Breast epithelium (tissue), 4 donors: ENCODE measurements around the gene DNASE1. TPM values are rescaled to one million over a fixed set of nuclear protein-coding genes. Genes with fewer than 3 reads are reported as not detected.

ENCODE experiments used
- DNase-seq, 2 donors: peaks; one replicate each; pipeline ENCODE4 v3.0.0-alpha.2; 2019; ENCODE audit warnings: low spot score in 2 of 2
- H3K27ac ChIP-seq, 2 donors: fragments of 200-600 bp; sonication (generic) in 1 of 2; one replicate each; pipeline ENCODE4 v1.5.1; 2016 to 2019; ENCODE audit warnings: mild to moderate bottlenecking in 1 of 2
- H3K27me3 ChIP-seq, 2 donors: fragments of 200-600 bp; sonication (generic) in 1 of 2; one replicate each; pipeline versions ENCODE4 v1.5.1 to v1.6.0; 2017 to 2019; ENCODE audit warnings: control low read depth in 1 of 2, mild to moderate bottlenecking in 1 of 2
- H3K36me3 ChIP-seq: fragments of 200-600 bp; one replicate; pipeline ENCODE4 v1.5.1; 2019
- H3K4me1 ChIP-seq, 2 donors: fragments of 200-600 bp; sonication (generic); one replicate each; pipeline ENCODE4 v1.5.1; 2016 to 2019; ENCODE audit warnings: control low read depth in 1 of 2
- H3K4me3 ChIP-seq, 3 donors: fragments of 200-600 bp; sonication (generic); 1 replicate in 2 of 3; 2 replicates in 1 of 3; pipeline ENCODE4 v1.5.1; 2016 to 2019; ENCODE audit warnings: mild to moderate bottlenecking in 3 of 3, moderate library complexity in 2 of 3
- H3K9me3 ChIP-seq, 2 donors: fragments of 200-600 bp; sonication (generic) in 1 of 2; one replicate each; pipeline ENCODE4 v1.5.1; 2016 to 2019; ENCODE audit warnings: control low read depth in 1 of 2
- CTCF ChIP-seq, 3 donors: fragments of 450-650 bp; IDR thresholded peaks; one replicate each; pipeline ENCODE4 v1.5.1; 2016 to 2017; ENCODE audit warnings: antibody characterized with exemption in 3 of 3, mild to moderate bottlenecking in 3 of 3, moderate library complexity in 3 of 3
- POLR2A ChIP-seq: fragments of 450-650 bp; IDR thresholded peaks from one replicate; pipeline ENCODE4 v1.6.1; 2016; ENCODE audit warnings: antibody characterized with exemption, mild to moderate bottlenecking, moderate library complexity
- POLR2AphosphoS5 ChIP-seq, 3 donors: sonication (generic); formaldehyde crosslinking; IDR thresholded peaks; one replicate each; pipeline ENCODE4 v1.6.1; 2017; ENCODE audit warnings: antibody characterized with exemption in 3 of 3
- intact Hi-C: fragments of 100-400 bp; cut with DNase I; formaldehyde crosslinking; loops from one replicate; pipeline ENCODE4 v1.15.1; 2023; ENCODE audit warnings: low total_unique reads
- total RNA-seq, 3 donors: library from RNA; depleted of rRNA; stranded (reverse); fragments of >200 nt; gene quantifications; one replicate each; pipeline ENCODE4 v1.1.0, GENCODE V29; 2016

The DNASE1 gene
- total RNA-seq, 3 donors from 2014 or later, result 15.8 to 30.0 (median 23.6) TPM

GRCh38 chr16:3668626-3669025, 14.1 kb downstream of the DNASE1 start:
- DNase-seq, result no peak
- H3K4me3 ChIP-seq, result no peak overlapping the region
- H3K27me3 ChIP-seq, result no peaks in the 10 kb centered on the region
- no peaks in the 10 kb centered on the region for H3K4me1 ChIP-seq
- no peak overlapping the region for H3K27ac ChIP-seq
- H3K36me3 ChIP-seq, result no peaks in the 10 kb centered on the region
- TF ChIP-seq CTCF (IDR thresholded peaks at IDR 0.05) (no peak), POLR2A (no peak), POLR2AphosphoS5 (IDR thresholded peaks at IDR 0.05) (no peak)
- no peaks in the 10 kb centered on the region for H3K9me3 ChIP-seq
- intact Hi-C loops, result no loop called here

- TF ChIP-seq POLR2A (no peak), POLR2AphosphoS5 (IDR thresholded peaks at IDR 0.05) (no peak), CTCF (IDR thresholded peaks at IDR 0.05) (no peak)
- Histone ChIP-seq H3K4me1 (no peaks in the 10 kb centered on the region), H3K9me3 (no peaks in the 10 kb centered on the region), H3K27ac (no peak overlapping the region), H3K36me3 (no peaks in the 10 kb centered on the region), H3K27me3 (no peaks in the 10 kb centered on the region), H3K4me3 (no peak overlapping the region)
- intact Hi-C loops, result no loop called here
- DNase-seq, result no peak
These were observed 14.6 kb downstream of the DNASE1 start for GRCh38 chr16:3669082-3669481.

GRCh38 chr16:3670711-3671110, 16.2 kb downstream of the DNASE1 start:
- no peaks in the 10 kb centered on the region for H3K4me1 ChIP-seq
- TF ChIP-seq POLR2A (no peak), CTCF (IDR thresholded peaks at IDR 0.05) (no peak), POLR2AphosphoS5 (IDR thresholded peaks at IDR 0.05) (no peak)
- H3K9me3 ChIP-seq, result no peaks in the 10 kb centered on the region
- H3K4me3 ChIP-seq, result no peak overlapping the region
- H3K27me3 ChIP-seq, result no peaks in the 10 kb centered on the region
- H3K27ac ChIP-seq, result no peak overlapping the region
- no peaks in the 10 kb centered on the region for H3K36me3 ChIP-seq
- intact Hi-C loops, result loop anchor here (5.0 kb wide), 1 partner anchor 1413 kb away; no protein-coding TSS in a partner anchor
- no peak for DNase-seq

GRCh38 chr16:3671424-3671823, 16.9 kb downstream of the DNASE1 start:
- no peak for DNase-seq
- Histone ChIP-seq H3K4me3 (no peak overlapping the region), H3K36me3 (no peaks in the 10 kb centered on the region), H3K27ac (no peak overlapping the region), H3K4me1 (no peaks in the 10 kb centered on the region), H3K9me3 (no peaks in the 10 kb centered on the region), H3K27me3 (no peaks in the 10 kb centered on the region)
- intact Hi-C loops, result loop anchor here (5.0 kb wide), 1 partner anchor 1414 kb away; no protein-coding TSS in a partner anchor
- TF ChIP-seq POLR2A (no peak), POLR2AphosphoS5 (IDR thresholded peaks at IDR 0.05) (no peak), CTCF (IDR thresholded peaks at IDR 0.05) (no peak)

- no peaks in the 10 kb centered on the region for H3K36me3 ChIP-seq
- intact Hi-C loops, result loop anchor here (5.0 kb wide), 1 partner anchor 1415 kb away; no protein-coding TSS in a partner anchor
- no peak overlapping the region for H3K4me3 ChIP-seq
- no peak overlapping the region for H3K27ac ChIP-seq
- no peak for DNase-seq
- no peaks in the 10 kb centered on the region for H3K27me3 ChIP-seq
- H3K4me1 ChIP-seq, result no peaks in the 10 kb centered on the region
- no peak for TF ChIP-seq POLR2AphosphoS5 (IDR thresholded peaks at IDR 0.05)
- TF ChIP-seq POLR2A, result no peak
- H3K9me3 ChIP-seq, result no peaks in the 10 kb centered on the region
These were observed 18.1 kb downstream of the DNASE1 start for GRCh38 chr16:3672571-3673041.
